ENCODE measurements around the gene SPOCK1.

- TF ChIP-seq FOXK1 (CRISPR knock-in tag; IDR thresholded peaks at IDR 0.05; ENCODE audit: borderline replicate concordance) (no peak), TSHZ1 (CRISPR knock-in tag; IDR thresholded peaks at IDR 0.05) (no peak), MYC (IDR thresholded peaks at IDR 0.05; ENCODE audit: low read depth, low read length) (no peak), MYC (CRISPR knock-in tag; IDR thresholded peaks at IDR 0.05; ENCODE audit: borderline replicate concordance, low read depth) (no peak), ZNF395 (CRISPR knock-in tag; IDR thresholded peaks at IDR 0.05) (no peak)
Observed at GRCh38 chr5:137346281-137346680, 152.8 kb downstream of the SPOCK1 start.
